Coronary artery (tissue), 2 donors: ENCODE results near the gene PPARG.

Experiments
- DNase-seq: peaks from one replicate; pipeline ENCODE4 v3.0.0-alpha.2; 2017; ENCODE audit warnings: low spot score
- H3K27ac ChIP-seq, 2 donors: fragments of 200-600 bp; sonication (generic); one replicate each; pipeline ENCODE4 v1.5.1; 2016 to 2019
- H3K4me3 ChIP-seq: fragments of 200-600 bp; sonication (generic); 2 replicates; pipeline ENCODE4 v1.5.1; 2016; ENCODE audit warnings: mild to moderate bottlenecking, moderate library complexity
- CTCF ChIP-seq: fragments of 200-600 bp; sonication (generic); IDR thresholded peaks from one replicate; pipeline ENCODE4 v1.5.1; 2019; ENCODE audit warnings: antibody characterized with exemption

Gene PPARG

GRCh38 chr3:12399226-12399625 lies 110.4 kb downstream of the PPARG start:
- no peak for DNase-seq
- Histone ChIP-seq H3K4me3 (no peak overlapping the region), H3K27ac (no peak overlapping the region)
- no peak for TF ChIP-seq CTCF

GRCh38 chr3:12400616-12401194 lies 111.8 kb downstream of the PPARG start:
- Histone ChIP-seq H3K4me3 (no peak overlapping the region), H3K27ac (no peak overlapping the region)
- no peak for DNase-seq
- TF ChIP-seq CTCF = no peak

- no peak for TF ChIP-seq CTCF
- Histone ChIP-seq H3K4me3 (no peak overlapping the region), H3K27ac (no peak overlapping the region)
- no peak for DNase-seq
These were observed 112.3 kb downstream of the PPARG start for GRCh38 chr3:12401208-12401607.

GRCh38 chr3:12405432-12406272 lies 116.8 kb downstream of the PPARG start:
- DNase-seq = peak; percentile 79
- TF ChIP-seq CTCF = no peak
- Histone ChIP-seq H3K27ac (peak overlapping the region in 1 of 2 donors; percentile 70), H3K4me3 (peak overlapping the region; percentile 25)

- no peak for TF ChIP-seq CTCF
- no peak overlapping the region for H3K4me3 ChIP-seq
- H3K27ac ChIP-seq = no peak overlapping the region
- no peak for DNase-seq
These were observed 120.3 kb downstream of the PPARG start for GRCh38 chr3:12408984-12409683.

GRCh38 chr3:12409684-12410596 lies 121.1 kb downstream of the PPARG start:
- no peak for DNase-seq
- H3K27ac ChIP-seq = no peak overlapping the region
- TF ChIP-seq CTCF = no peak
- H3K4me3 ChIP-seq = no peak overlapping the region
